H9 (cell line): ENCODE data around the gene PELI3. TPM values are rescaled to one million over a fixed set of nuclear protein-coding genes. Genes with fewer than 3 reads are reported as not detected.

ENCODE experiments used
- DNase-seq: peaks from one replicate; pipeline ENCODE4 v3.0.0-alpha.2; 2017
- H2AFZ ChIP-seq: one replicate; pipeline ENCODE4 v1.6.1; 2013; ENCODE audit warnings: mild to moderate bottlenecking, low read length, control low read depth, moderate library complexity
- H2AK5ac ChIP-seq: 2 replicates; pipeline ENCODE4 v1.6.1; 2013; ENCODE audit warnings: low read length, control low read depth, mixed read lengths; ENCODE audit not compliant: insufficient read length
- H2BK120ac ChIP-seq: one replicate; pipeline ENCODE4 v1.6.1; 2013; ENCODE audit warnings: low read depth, mild to moderate bottlenecking, low read length, control low read depth, inconsistent platforms; ENCODE audit not compliant: poor library complexity, severe bottlenecking
- H2BK12ac ChIP-seq: 2 replicates; pipeline ENCODE4 v1.6.1; 2013; ENCODE audit warnings: low read length, control low read depth, mixed read lengths, low read depth; ENCODE audit not compliant: insufficient read length
- H2BK15ac ChIP-seq: 2 replicates; pipeline ENCODE4 v1.6.1; 2013; ENCODE audit warnings: low read depth, low read length, control low read depth
- H2BK20ac ChIP-seq: one replicate; pipeline ENCODE4 v1.6.1; 2013; ENCODE audit warnings: low read depth, mild to moderate bottlenecking, low read length, control low read depth, inconsistent platforms; ENCODE audit not compliant: poor library complexity, severe bottlenecking
- H2BK5ac ChIP-seq: 2 replicates; pipeline ENCODE4 v1.6.1; 2013; ENCODE audit warnings: low read length, control low read depth, mixed read lengths; ENCODE audit not compliant: insufficient read length
- H3K14ac ChIP-seq: 2 replicates; pipeline ENCODE4 v1.6.1; 2013; ENCODE audit warnings: low read length, control low read depth; ENCODE audit not compliant: insufficient read depth
- H3K18ac ChIP-seq: 2 replicates; pipeline ENCODE4 v1.6.1; 2013; ENCODE audit warnings: low read depth, mild to moderate bottlenecking, mixed read lengths, low read length, control low read depth; ENCODE audit not compliant: insufficient read length
- H3K23ac ChIP-seq: 2 replicates; pipeline ENCODE4 v1.6.1; 2013; ENCODE audit warnings: low read length, control low read depth, mixed read lengths, low read depth; ENCODE audit not compliant: insufficient read length
- H3K23me2 ChIP-seq: 2 replicates; pipeline ENCODE4 v1.6.1; 2013; ENCODE audit warnings: low read depth, mild to moderate bottlenecking, mixed read lengths, low read length, control low read depth; ENCODE audit not compliant: insufficient read length, poor library complexity, severe bottlenecking
- H3K27ac ChIP-seq: 2 replicates; pipeline ENCODE4 v1.5.1; 2013; ENCODE audit warnings: low read length, control low read depth, mixed read lengths, low read depth; ENCODE audit not compliant: insufficient read length
- H3K27me3 ChIP-seq: 2 replicates; pipeline ENCODE4 v1.6.1; 2013; ENCODE audit warnings: low read length, control low read depth, inconsistent platforms; ENCODE audit not compliant: insufficient read depth
- H3K4ac ChIP-seq: 2 replicates; pipeline ENCODE4 v1.6.1; 2013; ENCODE audit warnings: low read depth, mild to moderate bottlenecking, control low read depth, inconsistent platforms, low read length, moderate library complexity
- H3K4me1 ChIP-seq: 2 replicates; pipeline ENCODE4 v1.6.1; 2013; ENCODE audit warnings: low read length, control low read depth, inconsistent platforms; ENCODE audit not compliant: insufficient read depth
- H3K4me2 ChIP-seq: 2 replicates; pipeline ENCODE4 v1.6.1; 2013; ENCODE audit warnings: low read length, control low read depth, mixed read lengths; ENCODE audit not compliant: insufficient read length, insufficient read depth
- H3K56ac ChIP-seq: 2 replicates; pipeline ENCODE4 v1.6.1; 2013; ENCODE audit warnings: low read depth, mild to moderate bottlenecking, mixed read lengths, low read length, control low read depth; ENCODE audit not compliant: insufficient read length
- H3K79me1 ChIP-seq: 2 replicates; pipeline ENCODE4 v1.6.1; 2013; ENCODE audit warnings: low read depth, mild to moderate bottlenecking, moderate library complexity, low read length, control low read depth, inconsistent platforms; ENCODE audit not compliant: insufficient read depth, poor library complexity, severe bottlenecking
- H3K79me2 ChIP-seq: 2 replicates; pipeline ENCODE4 v1.6.1; 2013; ENCODE audit warnings: low read length, control low read depth, inconsistent platforms; ENCODE audit not compliant: insufficient read depth
- H3K9ac ChIP-seq: 2 replicates; pipeline ENCODE4 v1.6.1; 2013; ENCODE audit warnings: low read length, control low read depth, mixed read lengths; ENCODE audit not compliant: insufficient read length; ENCODE audit errors: extremely low read depth
- H3K9me3 ChIP-seq: one replicate; pipeline ENCODE4 v1.6.1; 2013; ENCODE audit warnings: low read depth, low read length, inconsistent platforms; ENCODE audit not compliant: control insufficient read depth
- H3T11ph ChIP-seq: one replicate; pipeline ENCODE4 v1.6.1; 2013; ENCODE audit warnings: mild to moderate bottlenecking, low read length, control low read depth, inconsistent platforms
- H4K20me1 ChIP-seq: one replicate; pipeline ENCODE4 v1.6.1; 2013; ENCODE audit not compliant: control insufficient read depth, insufficient read length, insufficient read depth
- H4K5ac ChIP-seq: 2 replicates; pipeline ENCODE4 v1.6.1; 2013; ENCODE audit warnings: low read depth, mild to moderate bottlenecking, mixed read lengths, low read length, control low read depth; ENCODE audit not compliant: insufficient read length
- H4K8ac ChIP-seq: replicated peaks from 2 replicates; pipeline ENCODE4 v1.6.1; 2013; ENCODE audit warnings: low read length, control low read depth, mixed read lengths, low read depth; ENCODE audit not compliant: insufficient read length
- H4K91ac ChIP-seq: 2 replicates; pipeline ENCODE4 v1.6.1; 2013; ENCODE audit warnings: low read depth, mild to moderate bottlenecking, moderate library complexity, mixed read lengths, low read length, control low read depth; ENCODE audit not compliant: insufficient read length
- H3K27ac Mint-ChIP-seq, 3 experiments: 2 replicates in 2 of 3; 3 replicates in 1 of 3; pipeline ENCODE4 v1.8.0; 2020 to 2021; ENCODE audit warnings: mixed read lengths in 3 of 3, mild to moderate bottlenecking in 1 of 3, moderate library complexity in 1 of 3
- H3K27me3 Mint-ChIP-seq: 2 replicates; pipeline ENCODE4 v1.8.0; 2021; ENCODE audit warnings: low read depth, mild to moderate bottlenecking, moderate library complexity, mixed read lengths
- H3K36me3 Mint-ChIP-seq, 3 experiments: 2 replicates in 2 of 3; 3 replicates in 1 of 3; pipeline ENCODE4 v1.8.0; 2020 to 2021; ENCODE audit warnings: low read depth in 3 of 3, mixed read lengths in 3 of 3; ENCODE audit not compliant: insufficient read depth in 1 of 3
- H3K4me1 Mint-ChIP-seq, 2 experiments: 2 replicates each; pipeline ENCODE4 v1.8.0; 2020; ENCODE audit warnings: mixed read lengths in 2 of 2
- H3K4me3 Mint-ChIP-seq, 2 experiments: 2 replicates in 1 of 2; 3 replicates in 1 of 2; pipeline ENCODE4 v1.8.0; 2020 to 2021; ENCODE audit warnings: mild to moderate bottlenecking in 2 of 2, mixed read lengths in 2 of 2, moderate library complexity in 1 of 2
- H3K9me3 Mint-ChIP-seq, 2 experiments: 2 replicates in 1 of 2; 3 replicates in 1 of 2; pipeline ENCODE4 v1.8.0; 2020; ENCODE audit warnings: mild to moderate bottlenecking in 2 of 2, mixed read lengths in 2 of 2, moderate library complexity in 1 of 2
- WGBS: extraction: QIAGEN DNeasy Blood & Tissue Kit; methylation state at CpG from one replicate; pipeline ENCODE4 v1.1.7; 2013; ENCODE audit warnings: missing lambda C conversion rate, low lambda C conversion rate, mixed read lengths; ENCODE audit not compliant: insufficient read length; ENCODE audit errors: extremely low coverage; 5-methylcytosine and 5-hydroxymethylcytosine counted together
- total RNA-seq: library from RNA; stranded (reverse); gene quantifications from 2 replicates; pipeline ENCODE4 v1.2.1, GENCODE V29; 2021
- TF ChIP-seq, protein P1 (sequence below): fragments of 200-600 bp; sonication (generic); conservative IDR thresholded peaks from 3 replicates; pipeline ENCODE4 v1.8.0; 2021; ENCODE audit warnings: antibody characterized with exemption, mild to moderate bottlenecking

The PELI3 gene
- total RNA-seq, 1 experiment from 2014 or later: 10.3 TPM

- Histone ChIP-seq H3K79me2 (no peaks in the 10 kb centered on the region), H3T11ph (no peak overlapping the region), H4K91ac (no peak overlapping the region), H3K4me1 (no peaks in the 10 kb centered on the region), H2BK20ac (no peak overlapping the region), H3K27ac (no peak overlapping the region), H3K27me3 (no peaks in the 10 kb centered on the region), H3K14ac (no peak overlapping the region), H2BK15ac (no peak overlapping the region), H2BK120ac (no peak overlapping the region), H3K9ac (no peak overlapping the region), H2AK5ac (no peak overlapping the region), H3K56ac (no peak overlapping the region), H3K23me2 (no peaks in the 10 kb centered on the region), H4K8ac (no peak overlapping the region), H2AFZ (no peak overlapping the region), H2BK5ac (no peak overlapping the region), H3K23ac (no peak overlapping the region), H3K18ac (no peak overlapping the region), H3K9me3 (no peaks in the 10 kb centered on the region), H2BK12ac (no peak overlapping the region), H3K79me1 (no peaks in the 10 kb centered on the region), H4K5ac (no peak overlapping the region), H3K4ac (no peak overlapping the region), H3K4me2 (no peak overlapping the region), H4K20me1 (no peaks in the 10 kb centered on the region)
- Mint-ChIP-seq H3K9me3 (no peaks in the 10 kb centered on the region), H3K36me3 (peaks cover 4 to 14% (median 10%) of the 10 kb centered on the region in 3 experiments; a peak in 6 of 7 replicates), H3K27me3 (no peaks in the 10 kb centered on the region; the same call in 1 of the 2 replicates), H3K4me3 (no peak overlapping the region), H3K27ac (no peak overlapping the region), H3K4me1 (peaks cover 0 to 3% of the 10 kb centered on the region in 2 experiments; a peak in 1 of 4 replicates)
- WGBS: no CpG with 5 or more reads among the region's 2 CpGs
- no peak for DNase-seq
- TF ChIP-seq, protein P1, sequence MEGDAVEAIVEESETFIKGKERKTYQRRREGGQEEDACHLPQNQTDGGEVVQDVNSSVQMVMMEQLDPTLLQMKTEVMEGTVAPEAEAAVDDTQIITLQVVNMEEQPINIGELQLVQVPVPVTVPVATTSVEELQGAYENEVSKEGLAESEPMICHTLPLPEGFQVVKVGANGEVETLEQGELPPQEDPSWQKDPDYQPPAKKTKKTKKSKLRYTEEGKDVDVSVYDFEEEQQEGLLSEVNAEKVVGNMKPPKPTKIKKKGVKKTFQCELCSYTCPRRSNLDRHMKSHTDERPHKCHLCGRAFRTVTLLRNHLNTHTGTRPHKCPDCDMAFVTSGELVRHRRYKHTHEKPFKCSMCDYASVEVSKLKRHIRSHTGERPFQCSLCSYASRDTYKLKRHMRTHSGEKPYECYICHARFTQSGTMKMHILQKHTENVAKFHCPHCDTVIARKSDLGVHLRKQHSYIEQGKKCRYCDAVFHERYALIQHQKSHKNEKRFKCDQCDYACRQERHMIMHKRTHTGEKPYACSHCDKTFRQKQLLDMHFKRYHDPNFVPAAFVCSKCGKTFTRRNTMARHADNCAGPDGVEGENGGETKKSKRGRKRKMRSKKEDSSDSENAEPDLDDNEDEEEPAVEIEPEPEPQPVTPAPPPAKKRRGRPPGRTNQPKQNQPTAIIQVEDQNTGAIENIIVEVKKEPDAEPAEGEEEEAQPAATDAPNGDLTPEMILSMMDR: no peak
These were observed 37.8 kb upstream of the PELI3 start for GRCh38 chr11:66428933-66429332.
